Keratinocyte (primary cell): ENCODE data around the gene ANKRD44. TPM values are rescaled to one million over a fixed set of nuclear protein-coding genes. Genes with fewer than 3 reads are reported as not detected.

Experiments
- DNase-seq: peaks from one replicate; pipeline ENCODE4 v3.0.0-alpha.2; 2011; ENCODE audit warnings: low read depth, missing footprints, low spot score
- FAIRE-seq: peaks from 2 replicates; lab custom pipeline; 2011; peaks lifted over from hg19 to GRCh38; lab: Jason Lieb, UNC
- H2AFZ ChIP-seq: 2 replicates; pipeline ENCODE4 v1.6.0; 2012; ENCODE audit warnings: low read length, control low read depth, inconsistent platforms; ENCODE audit not compliant: control insufficient read depth
- H3K27ac ChIP-seq: 2 replicates; pipeline ENCODE4 v1.5.1; 2011; ENCODE audit warnings: low read length; ENCODE audit not compliant: control insufficient read depth, insufficient read depth
- H3K27me3 ChIP-seq: 3 replicates; pipeline ENCODE4 v1.6.0; 2011; ENCODE audit warnings: low read length; ENCODE audit not compliant: control insufficient read depth, insufficient read depth; ENCODE audit errors: extremely low read depth
- H3K36me3 ChIP-seq, 2 experiments: 2 replicates in 1 of 2; 3 replicates in 1 of 2; pipeline ENCODE4 v1.5.1; 2011; ENCODE audit warnings: low read length in 2 of 2, mild to moderate bottlenecking in 1 of 2; ENCODE audit not compliant: control insufficient read depth in 2 of 2, insufficient read depth in 2 of 2; ENCODE audit errors: extremely low read depth in 1 of 2
- H3K4me1 ChIP-seq: 3 replicates; pipeline ENCODE4 v1.5.1; 2011; ENCODE audit warnings: low read length; ENCODE audit not compliant: control insufficient read depth, insufficient read depth; ENCODE audit errors: extremely low read depth
- H3K4me2 ChIP-seq: 3 replicates; pipeline ENCODE4 v1.6.0; 2011; ENCODE audit warnings: low read depth, low read length; ENCODE audit not compliant: control insufficient read depth, insufficient read depth; ENCODE audit errors: extremely low read depth
- H3K4me3 ChIP-seq, 3 experiments: fragments of 200-600 bp in 1 of 3; sonication (generic) in 1 of 3; 2 replicates in 2 of 3; 3 replicates in 1 of 3; pipeline ENCODE4 v1.5.1; 2011 to 2016; ENCODE audit warnings: low read length in 3 of 3, mild to moderate bottlenecking in 3 of 3, control low read depth in 2 of 3, inconsistent platforms in 1 of 3, low read depth in 1 of 3, mixed read lengths in 1 of 3, mixed run types in 1 of 3, moderate library complexity in 1 of 3; ENCODE audit not compliant: control insufficient read depth in 2 of 3, insufficient read depth in 2 of 3; ENCODE audit errors: extremely low read depth in 1 of 3
- H3K79me2 ChIP-seq: 2 replicates; pipeline ENCODE4 v1.6.0; 2012; ENCODE audit warnings: low read length; ENCODE audit not compliant: control insufficient read depth, insufficient read depth
- H3K9ac ChIP-seq: 3 replicates; pipeline ENCODE4 v1.6.0; 2011; ENCODE audit warnings: low read length; ENCODE audit not compliant: control insufficient read depth, insufficient read depth; ENCODE audit errors: extremely low read depth
- H3K9me1 ChIP-seq: 3 replicates; pipeline ENCODE4 v1.6.0; 2011; ENCODE audit warnings: low read length; ENCODE audit not compliant: control insufficient read depth, insufficient read depth; ENCODE audit errors: extremely low read depth
- H3K9me3 ChIP-seq: 2 replicates; pipeline ENCODE4 v1.5.1; 2012; ENCODE audit warnings: low read depth, low read length; ENCODE audit not compliant: control insufficient read depth
- H4K20me1 ChIP-seq: 3 replicates; pipeline ENCODE4 v1.6.0; 2011; ENCODE audit warnings: low read length; ENCODE audit not compliant: control insufficient read depth, insufficient read depth; ENCODE audit errors: extremely low read depth
- CTCF ChIP-seq, 3 experiments: IDR thresholded peaks in 1 of 3; conservative IDR thresholded peaks in 1 of 3; optimal IDR thresholded peaks in 1 of 3; 2 replicates in 2 of 3; 3 replicates in 1 of 3; pipeline versions ENCODE3 to v1.5.1; 2011; ENCODE audit warnings: low read length in 3 of 3, mild to moderate bottlenecking in 3 of 3, moderate library complexity in 2 of 3, control low read depth in 1 of 3, inconsistent platforms in 1 of 3; ENCODE audit not compliant: insufficient read depth in 2 of 3; ENCODE audit errors: extremely low read depth in 1 of 3
- EZH2 ChIP-seq: IDR thresholded peaks from one replicate; pipeline ENCODE4 v1.6.1; 2012; ENCODE audit warnings: inconsistent platforms, mild to moderate bottlenecking, low read length, moderate library complexity
- dilution Hi-C: fragments of 300-500 bp; cut with MboI; formaldehyde crosslinking; loops from one replicate; pipeline ENCODE4 v1.7.0; 2020; ENCODE audit warnings: low sequenced_read_pairs; ENCODE audit not compliant: extremely low pct_ligation_motif_present
- polyA plus RNA-seq, 5 experiments: library from polyadenylated mRNA; depleted of rRNA in 3 of 5; stranded (reverse) in 3 of 5; stranded (forward) in 1 of 5; unstranded in 1 of 5; fragments of >200 nt; gene quantifications; 1 replicate in 1 of 5; 2 replicates in 3 of 5; 3 replicates in 1 of 5; pipeline versions ENCODE4 v1.2.1 to v1.2.3, GENCODE V29; 2011 to 2012; ENCODE audit warnings: missing spikeins in 2 of 5, low read depth in 1 of 5, low replicate concordance in 1 of 5

ANKRD44 gene
- polyA plus RNA-seq, 1 donor (not counting 4 experiments of a cell fraction or from before 2014, with no cell fraction given) = 0.35 TPM

- no peak overlapping the region for H3K4me3 ChIP-seq
- H3K9ac ChIP-seq = no peak overlapping the region
- no peaks in the 10 kb centered on the region for H3K79me2 ChIP-seq
- H3K4me1 ChIP-seq = no peaks in the 10 kb centered on the region
- no peak overlapping the region for H3K27ac ChIP-seq
- H2AFZ ChIP-seq = no peak overlapping the region
- no peaks in the 10 kb centered on the region for H4K20me1 ChIP-seq
- no peak overlapping the region for H3K4me2 ChIP-seq
- no peaks in the 10 kb centered on the region for H3K9me3 ChIP-seq
- H3K36me3 ChIP-seq = no peaks in the 10 kb centered on the region
- H3K27me3 ChIP-seq = no peaks in the 10 kb centered on the region
- dilution Hi-C loops = no loop called here
- no peaks in the 10 kb centered on the region for H3K9me1 ChIP-seq
- no peak for TF ChIP-seq EZH2
- no peak for TF ChIP-seq CTCF (optimal IDR thresholded peaks at IDR 0.05 in 1 of 3, IDR thresholded peaks at IDR 0.05 in 1 of 3, conservative IDR thresholded peaks at IDR 0.05 in 1 of 3; ENCODE audit: extremely low read depth in 1 of 3, insufficient read depth in 2 of 3, low read length in 3 of 3)
- FAIRE-seq = no peak
- DNase-seq = no peak
Measured at GRCh38 chr2:197137826-197138477, 172.6 kb downstream of the ANKRD44 start.

- no peak overlapping the region for H3K27ac ChIP-seq
- DNase-seq (no peak), FAIRE-seq (no peak)
- H3K27me3 ChIP-seq = no peaks in the 10 kb centered on the region
- no peak overlapping the region for H3K4me2 ChIP-seq
- dilution Hi-C loops = no loop called here
- no peak for TF ChIP-seq EZH2
- TF ChIP-seq CTCF (optimal IDR thresholded peaks at IDR 0.05 in 1 of 3, IDR thresholded peaks at IDR 0.05 in 1 of 3, conservative IDR thresholded peaks at IDR 0.05 in 1 of 3; ENCODE audit: extremely low read depth in 1 of 3, insufficient read depth in 2 of 3, low read length in 3 of 3) = no peak
- no peaks in the 10 kb centered on the region for H3K9me1 ChIP-seq
- no peaks in the 10 kb centered on the region for H3K4me1 ChIP-seq
- no peak overlapping the region for H3K9ac ChIP-seq
- H3K79me2 ChIP-seq = no peaks in the 10 kb centered on the region
- no peaks in the 10 kb centered on the region for H4K20me1 ChIP-seq
- no peaks in the 10 kb centered on the region for H3K9me3 ChIP-seq
- H3K4me3 ChIP-seq = no peak overlapping the region
- no peak overlapping the region for H2AFZ ChIP-seq
- H3K36me3 ChIP-seq = no peaks in the 10 kb centered on the region
Measured at GRCh38 chr2:197137231-197137630, 173.3 kb downstream of the ANKRD44 start.
